ENCODE results near the gene KCNQ1. TPM values are rescaled to one million over a fixed set of nuclear protein-coding genes. Genes with fewer than 3 reads are reported as not detected.

The KCNQ1 gene
- total and polyA plus RNA-seq, 2 experiments from 2014 or later, result 0.45 to 0.87 TPM

DNA sequence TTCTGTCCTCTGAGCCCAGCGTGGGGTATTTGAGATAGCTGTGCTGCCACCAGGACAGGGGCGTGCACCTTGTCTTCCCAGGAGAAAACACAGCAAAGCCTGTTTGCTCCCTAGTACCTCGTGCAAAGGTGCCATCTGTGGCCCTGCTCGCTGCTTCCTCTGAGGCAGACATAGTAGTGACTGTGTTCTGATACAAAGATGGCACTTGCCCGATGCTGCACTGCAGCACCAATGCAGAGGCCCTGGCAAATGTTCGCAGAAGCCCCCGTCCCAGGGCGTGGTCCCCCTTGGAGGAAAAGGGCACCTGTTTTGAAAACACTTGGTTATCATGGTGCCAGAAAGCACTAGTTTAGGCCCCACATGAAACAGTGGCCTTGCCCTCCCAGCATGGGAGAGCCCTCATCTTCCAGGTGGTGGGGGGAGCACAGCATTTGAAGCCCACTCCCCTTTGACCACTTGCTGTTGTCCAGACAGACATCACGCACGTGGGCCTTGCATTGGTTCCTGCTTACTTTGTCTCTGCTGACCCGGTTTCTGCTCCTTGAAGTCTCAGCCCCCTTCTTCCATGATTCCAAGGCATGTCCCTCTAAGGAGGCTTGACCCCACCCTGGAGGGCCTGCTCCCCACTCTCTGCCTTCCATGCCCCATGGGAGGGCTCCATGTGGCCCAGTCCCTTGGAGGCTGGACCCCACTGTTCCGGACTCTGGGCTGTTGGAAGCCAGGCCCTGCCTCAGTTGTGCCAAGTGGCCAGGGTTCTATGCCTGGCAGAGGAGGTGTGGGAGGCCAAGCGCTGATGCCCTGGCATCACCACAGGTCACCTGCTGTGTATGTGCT is 145.5 kb downstream of the KCNQ1 start:
- H3F3A ChIP-seq (replicated peaks; ENCODE audit: low read depth), result no peaks in the 10 kb centered on the region
- no peak for DNase-seq (ENCODE audit: low spot score)
- H3K36me3 Mint-ChIP-seq (ENCODE audit: low read depth), result peaks cover 4% of the 10 kb centered on the region; the same call in 1 of the 3 replicates
- no peaks in the 10 kb centered on the region for H3K4me1 ChIP-seq (ENCODE audit: insufficient read depth)
- no peak overlapping the region for H2AFZ ChIP-seq
- H3K27ac Mint-ChIP-seq, result no peak overlapping the region
- no peaks in the 10 kb centered on the region for H3K36me3 ChIP-seq (ENCODE audit: insufficient read depth)
- no peak overlapping the region for H3K4me3 Mint-ChIP-seq
- no peaks in the 10 kb centered on the region for H3K79me2 ChIP-seq (replicated peaks; ENCODE audit: insufficient read depth)
- H3K27ac ChIP-seq (ENCODE audit: low read depth), result no peak overlapping the region
- no peak overlapping the region for H3K4me3 ChIP-seq
- H3K4me2 ChIP-seq, result no peak overlapping the region
- H4K20me1 ChIP-seq (replicated peaks; ENCODE audit: insufficient read depth), result no peaks in the 10 kb centered on the region
- peaks cover 4% of the 10 kb centered on the region for H3K9me3 Mint-ChIP-seq
- ATAC-seq, result no peak
- H3K4me1 Mint-ChIP-seq, result peaks cover 3% of the 10 kb centered on the region; the same call in 1 of the 3 replicates
- H3K9me2 ChIP-seq (ENCODE audit: insufficient read depth), result no peaks in the 10 kb centered on the region
- TF ChIP-seq, protein P1, sequence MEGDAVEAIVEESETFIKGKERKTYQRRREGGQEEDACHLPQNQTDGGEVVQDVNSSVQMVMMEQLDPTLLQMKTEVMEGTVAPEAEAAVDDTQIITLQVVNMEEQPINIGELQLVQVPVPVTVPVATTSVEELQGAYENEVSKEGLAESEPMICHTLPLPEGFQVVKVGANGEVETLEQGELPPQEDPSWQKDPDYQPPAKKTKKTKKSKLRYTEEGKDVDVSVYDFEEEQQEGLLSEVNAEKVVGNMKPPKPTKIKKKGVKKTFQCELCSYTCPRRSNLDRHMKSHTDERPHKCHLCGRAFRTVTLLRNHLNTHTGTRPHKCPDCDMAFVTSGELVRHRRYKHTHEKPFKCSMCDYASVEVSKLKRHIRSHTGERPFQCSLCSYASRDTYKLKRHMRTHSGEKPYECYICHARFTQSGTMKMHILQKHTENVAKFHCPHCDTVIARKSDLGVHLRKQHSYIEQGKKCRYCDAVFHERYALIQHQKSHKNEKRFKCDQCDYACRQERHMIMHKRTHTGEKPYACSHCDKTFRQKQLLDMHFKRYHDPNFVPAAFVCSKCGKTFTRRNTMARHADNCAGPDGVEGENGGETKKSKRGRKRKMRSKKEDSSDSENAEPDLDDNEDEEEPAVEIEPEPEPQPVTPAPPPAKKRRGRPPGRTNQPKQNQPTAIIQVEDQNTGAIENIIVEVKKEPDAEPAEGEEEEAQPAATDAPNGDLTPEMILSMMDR (conservative IDR thresholded peaks at IDR 0.05; ENCODE audit: low read depth in 2 of 2), result no peak
- TF ChIP-seq ZNF331 (CRISPR knock-in tag; IDR thresholded peaks at IDR 0.05; ENCODE audit: low read depth), result no peak
- TF ChIP-seq, protein P2, sequence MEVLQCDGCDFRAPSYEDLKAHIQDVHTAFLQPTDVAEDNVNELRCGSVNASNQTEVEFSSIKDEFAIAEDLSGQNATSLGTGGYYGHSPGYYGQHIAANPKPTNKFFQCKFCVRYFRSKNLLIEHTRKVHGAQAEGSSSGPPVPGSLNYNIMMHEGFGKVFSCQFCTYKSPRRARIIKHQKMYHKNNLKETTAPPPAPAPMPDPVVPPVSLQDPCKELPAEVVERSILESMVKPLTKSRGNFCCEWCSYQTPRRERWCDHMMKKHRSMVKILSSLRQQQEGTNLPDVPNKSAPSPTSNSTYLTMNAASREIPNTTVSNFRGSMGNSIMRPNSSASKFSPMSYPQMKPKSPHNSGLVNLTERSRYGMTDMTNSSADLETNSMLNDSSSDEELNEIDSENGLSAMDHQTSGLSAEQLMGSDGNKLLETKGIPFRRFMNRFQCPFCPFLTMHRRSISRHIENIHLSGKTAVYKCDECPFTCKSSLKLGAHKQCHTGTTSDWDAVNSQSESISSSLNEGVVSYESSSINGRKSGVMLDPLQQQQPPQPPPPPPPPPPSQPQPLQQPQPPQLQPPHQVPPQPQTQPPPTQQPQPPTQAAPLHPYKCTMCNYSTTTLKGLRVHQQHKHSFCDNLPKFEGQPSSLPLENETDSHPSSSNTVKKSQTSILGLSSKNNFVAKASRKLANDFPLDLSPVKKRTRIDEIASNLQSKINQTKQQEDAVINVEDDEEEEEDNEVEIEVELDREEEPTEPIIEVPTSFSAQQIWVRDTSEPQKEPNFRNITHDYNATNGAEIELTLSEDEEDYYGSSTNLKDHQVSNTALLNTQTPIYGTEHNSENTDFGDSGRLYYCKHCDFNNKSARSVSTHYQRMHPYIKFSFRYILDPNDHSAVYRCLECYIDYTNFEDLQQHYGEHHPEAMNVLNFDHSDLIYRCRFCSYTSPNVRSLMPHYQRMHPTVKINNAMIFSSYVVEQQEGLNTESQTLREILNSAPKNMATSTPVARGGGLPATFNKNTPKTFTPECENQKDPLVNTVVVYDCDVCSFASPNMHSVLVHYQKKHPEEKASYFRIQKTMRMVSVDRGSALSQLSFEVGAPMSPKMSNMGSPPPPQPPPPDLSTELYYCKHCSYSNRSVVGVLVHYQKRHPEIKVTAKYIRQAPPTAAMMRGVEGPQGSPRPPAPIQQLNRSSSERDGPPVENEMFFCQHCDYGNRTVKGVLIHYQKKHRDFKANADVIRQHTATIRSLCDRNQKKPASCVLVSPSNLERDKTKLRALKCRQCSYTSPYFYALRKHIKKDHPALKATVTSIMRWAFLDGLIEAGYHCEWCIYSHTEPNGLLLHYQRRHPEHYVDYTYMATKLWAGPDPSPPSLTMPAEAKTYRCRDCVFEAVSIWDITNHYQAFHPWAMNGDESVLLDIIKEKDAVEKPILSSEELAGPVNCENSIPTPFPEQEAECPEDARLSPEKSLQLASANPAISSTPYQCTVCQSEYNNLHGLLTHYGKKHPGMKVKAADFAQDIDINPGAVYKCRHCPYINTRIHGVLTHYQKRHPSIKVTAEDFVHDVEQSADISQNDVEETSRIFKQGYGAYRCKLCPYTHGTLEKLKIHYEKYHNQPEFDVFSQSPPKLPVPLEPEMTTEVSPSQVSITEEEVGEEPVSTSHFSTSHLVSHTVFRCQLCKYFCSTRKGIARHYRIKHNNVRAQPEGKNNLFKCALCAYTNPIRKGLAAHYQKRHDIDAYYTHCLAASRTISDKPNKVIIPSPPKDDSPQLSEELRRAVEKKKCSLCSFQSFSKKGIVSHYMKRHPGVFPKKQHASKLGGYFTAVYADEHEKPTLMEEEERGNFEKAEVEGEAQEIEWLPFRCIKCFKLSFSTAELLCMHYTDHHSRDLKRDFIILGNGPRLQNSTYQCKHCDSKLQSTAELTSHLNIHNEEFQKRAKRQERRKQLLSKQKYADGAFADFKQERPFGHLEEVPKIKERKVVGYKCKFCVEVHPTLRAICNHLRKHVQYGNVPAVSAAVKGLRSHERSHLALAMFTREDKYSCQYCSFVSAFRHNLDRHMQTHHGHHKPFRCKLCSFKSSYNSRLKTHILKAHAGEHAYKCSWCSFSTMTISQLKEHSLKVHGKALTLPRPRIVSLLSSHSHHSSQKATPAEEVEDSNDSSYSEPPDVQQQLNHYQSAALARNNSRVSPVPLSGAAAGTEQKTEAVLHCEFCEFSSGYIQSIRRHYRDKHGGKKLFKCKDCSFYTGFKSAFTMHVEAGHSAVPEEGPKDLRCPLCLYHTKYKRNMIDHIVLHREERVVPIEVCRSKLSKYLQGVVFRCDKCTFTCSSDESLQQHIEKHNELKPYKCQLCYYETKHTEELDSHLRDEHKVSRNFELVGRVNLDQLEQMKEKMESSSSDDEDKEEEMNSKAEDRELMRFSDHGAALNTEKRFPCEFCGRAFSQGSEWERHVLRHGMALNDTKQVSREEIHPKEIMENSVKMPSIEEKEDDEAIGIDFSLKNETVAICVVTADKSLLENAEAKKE (CRISPR knock-in tag; IDR thresholded peaks at IDR 0.05), result no peak
- TF ChIP-seq, protein P3, sequence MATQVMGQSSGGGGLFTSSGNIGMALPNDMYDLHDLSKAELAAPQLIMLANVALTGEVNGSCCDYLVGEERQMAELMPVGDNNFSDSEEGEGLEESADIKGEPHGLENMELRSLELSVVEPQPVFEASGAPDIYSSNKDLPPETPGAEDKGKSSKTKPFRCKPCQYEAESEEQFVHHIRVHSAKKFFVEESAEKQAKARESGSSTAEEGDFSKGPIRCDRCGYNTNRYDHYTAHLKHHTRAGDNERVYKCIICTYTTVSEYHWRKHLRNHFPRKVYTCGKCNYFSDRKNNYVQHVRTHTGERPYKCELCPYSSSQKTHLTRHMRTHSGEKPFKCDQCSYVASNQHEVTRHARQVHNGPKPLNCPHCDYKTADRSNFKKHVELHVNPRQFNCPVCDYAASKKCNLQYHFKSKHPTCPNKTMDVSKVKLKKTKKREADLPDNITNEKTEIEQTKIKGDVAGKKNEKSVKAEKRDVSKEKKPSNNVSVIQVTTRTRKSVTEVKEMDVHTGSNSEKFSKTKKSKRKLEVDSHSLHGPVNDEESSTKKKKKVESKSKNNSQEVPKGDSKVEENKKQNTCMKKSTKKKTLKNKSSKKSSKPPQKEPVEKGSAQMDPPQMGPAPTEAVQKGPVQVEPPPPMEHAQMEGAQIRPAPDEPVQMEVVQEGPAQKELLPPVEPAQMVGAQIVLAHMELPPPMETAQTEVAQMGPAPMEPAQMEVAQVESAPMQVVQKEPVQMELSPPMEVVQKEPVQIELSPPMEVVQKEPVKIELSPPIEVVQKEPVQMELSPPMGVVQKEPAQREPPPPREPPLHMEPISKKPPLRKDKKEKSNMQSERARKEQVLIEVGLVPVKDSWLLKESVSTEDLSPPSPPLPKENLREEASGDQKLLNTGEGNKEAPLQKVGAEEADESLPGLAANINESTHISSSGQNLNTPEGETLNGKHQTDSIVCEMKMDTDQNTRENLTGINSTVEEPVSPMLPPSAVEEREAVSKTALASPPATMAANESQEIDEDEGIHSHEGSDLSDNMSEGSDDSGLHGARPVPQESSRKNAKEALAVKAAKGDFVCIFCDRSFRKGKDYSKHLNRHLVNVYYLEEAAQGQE (IDR thresholded peaks at IDR 0.05; ENCODE audit: unreplicated experiment), result no peak
- no peak for TF ChIP-seq CREB1 (CRISPR knock-in tag; IDR thresholded peaks at IDR 0.05; ENCODE audit: low read depth)
- TF ChIP-seq, protein P4, sequence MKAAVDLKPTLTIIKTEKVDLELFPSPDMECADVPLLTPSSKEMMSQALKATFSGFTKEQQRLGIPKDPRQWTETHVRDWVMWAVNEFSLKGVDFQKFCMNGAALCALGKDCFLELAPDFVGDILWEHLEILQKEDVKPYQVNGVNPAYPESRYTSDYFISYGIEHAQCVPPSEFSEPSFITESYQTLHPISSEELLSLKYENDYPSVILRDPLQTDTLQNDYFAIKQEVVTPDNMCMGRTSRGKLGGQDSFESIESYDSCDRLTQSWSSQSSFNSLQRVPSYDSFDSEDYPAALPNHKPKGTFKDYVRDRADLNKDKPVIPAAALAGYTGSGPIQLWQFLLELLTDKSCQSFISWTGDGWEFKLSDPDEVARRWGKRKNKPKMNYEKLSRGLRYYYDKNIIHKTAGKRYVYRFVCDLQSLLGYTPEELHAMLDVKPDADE (IDR thresholded peaks at IDR 0.05), result no peak
- TF ChIP-seq JUNB (IDR thresholded peaks at IDR 0.05; ENCODE audit: unreplicated experiment), result no peak
- TF ChIP-seq EZH2phosphoT487 (IDR thresholded peaks at IDR 0.05; ENCODE audit: unreplicated experiment), result no peak
- no peak for TF ChIP-seq POLR2AphosphoS5 (IDR thresholded peaks at IDR 0.05; ENCODE audit: low read depth)
- no peak for TF ChIP-seq ZNF114 (CRISPR knock-in tag; IDR thresholded peaks at IDR 0.05)
- TF ChIP-seq NANOG (IDR thresholded peaks at IDR 0.05; ENCODE audit: borderline replicate concordance), result no peak
- TF ChIP-seq STAT1 (IDR thresholded peaks at IDR 0.05; ENCODE audit: unreplicated experiment), result no peak
- no peak for TF ChIP-seq EZH2 (IDR thresholded peaks at IDR 0.05; ENCODE audit: low read depth, unreplicated experiment)
- peaks cover 96% of the 10 kb centered on the region for H3K27me3 ChIP-seq (ENCODE audit: insufficient read depth)
- H3K27me3 Mint-ChIP-seq (ENCODE audit: insufficient read depth, low read depth, poor library complexity), result peaks cover 88% of the 10 kb centered on the region

Data from GM23338 (cell line).